Gastroesophageal sphincter (tissue), 4 donors: Measurements from ENCODE around the gene RBMS2. TPM values are rescaled to one million over a fixed set of nuclear protein-coding genes. Genes with fewer than 3 reads are reported as not detected.
A peak's percentile ranks its signal among the peaks of the same experiment; 100 is the strongest.

Experiments
- ATAC-seq: fragments of 150-250 bp; one replicate; pipeline ENCODE4 v1.9.1; 2016; ENCODE audit warnings: mild to moderate bottlenecking, moderate library complexity
- H3K27ac ChIP-seq, 4 donors: fragments of 200-600 bp; sonication (generic) in 3 of 4; 1 replicate in 3 of 4; 2 replicates in 1 of 4; pipeline ENCODE4 v1.5.1; 2016 to 2019
- H3K27me3 ChIP-seq: fragments of 200-600 bp; sonication (generic); one replicate; pipeline ENCODE4 v1.5.1; 2019
- H3K36me3 ChIP-seq, 2 donors: fragments of 200-600 bp; sonication (generic); one replicate each; pipeline ENCODE4 v1.5.1; 2019; ENCODE audit warnings: control low read depth in 1 of 2
- H3K4me1 ChIP-seq, 3 donors: fragments of 200-600 bp; sonication (generic); 1 replicate in 2 of 3; 2 replicates in 1 of 3; pipeline ENCODE4 v1.5.1; 2016 to 2019; ENCODE audit warnings: control low read depth in 2 of 3
- H3K4me3 ChIP-seq, 2 donors: fragments of 200-600 bp; sonication (generic); one replicate each; pipeline ENCODE4 v1.5.1; 2019; ENCODE audit warnings: mild to moderate bottlenecking in 1 of 2, moderate library complexity in 1 of 2
- H3K9me3 ChIP-seq, 3 donors: fragments of 200-600 bp; sonication (generic); one replicate each; pipeline ENCODE4 v1.5.1; 2017 to 2019; ENCODE audit warnings: control low read depth in 2 of 3
- CTCF ChIP-seq, 4 experiments: fragments of 200-600 bp in 2 of 4; fragments of 450-650 bp in 2 of 4; sonication (generic) in 1 of 4; IDR thresholded peaks; one replicate each; pipeline ENCODE4 v1.5.1; 2017 to 2019; ENCODE audit warnings: antibody characterized with exemption in 4 of 4, mild to moderate bottlenecking in 2 of 4, moderate library complexity in 2 of 4
- EP300 ChIP-seq: sonication (generic); formaldehyde crosslinking; IDR thresholded peaks from one replicate; pipeline ENCODE4 v1.6.1; 2017; ENCODE audit warnings: antibody characterized with exemption, mild to moderate bottlenecking
- POLR2A ChIP-seq, 2 donors: fragments of 450-650 bp; IDR thresholded peaks; one replicate each; pipeline ENCODE4 v1.6.1; 2017; ENCODE audit warnings: antibody characterized with exemption in 2 of 2, mild to moderate bottlenecking in 2 of 2, moderate library complexity in 1 of 2
- POLR2AphosphoS5 ChIP-seq: sonication (generic); formaldehyde crosslinking; IDR thresholded peaks from one replicate; pipeline ENCODE4 v1.6.1; 2017; ENCODE audit warnings: antibody characterized with exemption
- WGBS, 2 donors: methylation state at CpG; one replicate each; pipeline ENCODE4 v1.1.5; 2018; ENCODE audit warnings: low coverage in 1 of 2; 5-methylcytosine and 5-hydroxymethylcytosine counted together
- total RNA-seq, 4 donors: library from RNA; depleted of rRNA; stranded (reverse); fragments of >200 nt; gene quantifications; one replicate each; pipeline ENCODE4 v1.1.0, GENCODE V29; 2016

RBMS2 gene
- total RNA-seq = 10 to 100 TPM; 25.4 to 50.2 (median 31.8) TPM

- Histone ChIP-seq H3K4me3 (peak within 1 kb of the TSS; percentile 54 to 97), H3K4me1 (peaks cover 0 to 70% (median 23%) of the 10 kb centered on the region in 3 donors), H3K27me3 (no peaks in the 10 kb centered on the region), H3K9me3 (no peaks in the 10 kb centered on the region), H3K36me3 (no peaks in the 10 kb centered on the region), H3K27ac (peak within 1 kb of the TSS; percentile 84 to 99 (median 90))
- ATAC-seq = peak; percentile 96
- no peak for TF ChIP-seq POLR2AphosphoS5
- TF ChIP-seq CTCF (IDR thresholded peaks at IDR 0.05) = no peak
- 0% methylated on average over 10 to 14 of the region's 15 CpGs for WGBS, 2 donors
Measured at GRCh38 chr12:56521590-56522371, at the start of gene RBMS2. TSS of gene RBMS2 (plus strand) at chr12:56521820. CDS start at chr12:56522024, 204 bp downstream.

- ATAC-seq = no peak
- H3K27me3 ChIP-seq = no peaks in the 10 kb centered on the region
- no peak overlapping the region for H3K4me3 ChIP-seq
- no peak for TF ChIP-seq POLR2A (IDR thresholded peaks at IDR 0.05)
- no peak for TF ChIP-seq POLR2AphosphoS5
- TF ChIP-seq EP300 = no peak
- TF ChIP-seq CTCF (IDR thresholded peaks at IDR 0.05) = no peak
- no peaks in the 10 kb centered on the region for H3K9me3 ChIP-seq
- WGBS, 2 donors = 86% methylated on average over 7 of the region's 9 CpGs; no CpG with 5 or more reads in 1 of the 2 donors
- H3K36me3 ChIP-seq = peaks cover 0 to 32% of the 10 kb centered on the region in 2 donors
- H3K27ac ChIP-seq = no peak overlapping the region
- peaks cover 0 to 26% (median 4%) of the 10 kb centered on the region in 3 donors for H3K4me1 ChIP-seq
Measured at GRCh38 chr12:56474389-56474788, 47.2 kb upstream of the RBMS2 start.

GRCh38 chr12:56476143-56476542, 45.5 kb upstream of the RBMS2 start:
- Histone ChIP-seq H3K4me3 (no peak overlapping the region), H3K27me3 (no peaks in the 10 kb centered on the region), H3K4me1 (peaks cover 0 to 9% (median 0%) of the 10 kb centered on the region in 3 donors), H3K27ac (no peak overlapping the region), H3K36me3 (peaks cover 0 to 34% of the 10 kb centered on the region in 2 donors), H3K9me3 (no peaks in the 10 kb centered on the region)
- no peak for TF ChIP-seq POLR2A (IDR thresholded peaks at IDR 0.05)
- no peak for TF ChIP-seq EP300
- no peak for TF ChIP-seq POLR2AphosphoS5
- TF ChIP-seq CTCF (IDR thresholded peaks at IDR 0.05) = no peak
- 57 to 96% methylated on average over 4 to 5 of the region's 6 CpGs for WGBS, 2 donors
- ATAC-seq = no peak

GRCh38 chr12:56476972-56477432, 44.6 kb upstream of the RBMS2 start:
- Histone ChIP-seq H3K4me1 (peaks cover 0 to 2% (median 0%) of the 10 kb centered on the region in 3 donors), H3K27me3 (no peaks in the 10 kb centered on the region), H3K9me3 (no peaks in the 10 kb centered on the region), H3K27ac (no peak overlapping the region), H3K4me3 (no peak overlapping the region), H3K36me3 (peaks cover 0 to 27% of the 10 kb centered on the region in 2 donors)
- TF ChIP-seq CTCF (IDR thresholded peaks at IDR 0.05) (no peak), POLR2A (IDR thresholded peaks at IDR 0.05) (no peak), EP300 (no peak), POLR2AphosphoS5 (no peak)
- WGBS, 2 donors = no CpG with 5 or more reads among the region's 1 CpG
- no peak for ATAC-seq
